IPS-NIHi7 (cell line): ENCODE measurements around the gene TMPRSS2.

Experiments
- DNase-seq: peaks from one replicate; pipeline ENCODE4 v3.0.0; 2012; ENCODE audit warnings: mixed read lengths; ENCODE audit errors: extremely low spot score

The TMPRSS2 gene

GRCh38 chr21:41509733-41510132 is 1.8 kb upstream of the TMPRSS2 start:
- no peak for DNase-seq

- no peak for DNase-seq
Measured at GRCh38 chr21:41509145-41509496, 1.2 kb upstream of the TMPRSS2 start.

- DNase-seq: peak; percentile 40
Measured at GRCh38 chr21:41508415-41509144, 622 bp upstream of the TMPRSS2 start.

GRCh38 chr21:41506611-41507520 is 1.1 kb downstream of the TMPRSS2 start:
- DNase-seq: peak; percentile 40

- DNase-seq: no peak
Measured at GRCh38 chr21:41506005-41506594, 1.9 kb downstream of the TMPRSS2 start.

GRCh38 chr21:41504030-41504429 is 3.9 kb downstream of the TMPRSS2 start:
- no peak for DNase-seq

GRCh38 chr21:41503331-41503730 is 4.6 kb downstream of the TMPRSS2 start:
- DNase-seq: no peak

- no peak for DNase-seq
Measured at GRCh38 chr21:41501919-41502318, 6.0 kb downstream of the TMPRSS2 start.

- no peak for DNase-seq
Measured at GRCh38 chr21:41500931-41501381, 7.0 kb downstream of the TMPRSS2 start.

GRCh38 chr21:41500363-41500762 is 7.6 kb downstream of the TMPRSS2 start:
- DNase-seq: no peak

- DNase-seq: no peak
Measured at GRCh38 chr21:41499920-41500319, 8.0 kb downstream of the TMPRSS2 start.

GRCh38 chr21:41497788-41498187 is 10.2 kb downstream of the TMPRSS2 start:
- no peak for DNase-seq

GRCh38 chr21:41497008-41497407 is 10.9 kb downstream of the TMPRSS2 start:
- DNase-seq: no peak

- DNase-seq: no peak
Measured at GRCh38 chr21:41494242-41494641, 13.7 kb downstream of the TMPRSS2 start.

GRCh38 chr21:41491412-41491811 is 16.5 kb downstream of the TMPRSS2 start:
- no peak for DNase-seq

- no peak for DNase-seq
Measured at GRCh38 chr21:41490330-41490729, 17.6 kb downstream of the TMPRSS2 start.

GRCh38 chr21:41489329-41489728 is 18.6 kb downstream of the TMPRSS2 start:
- no peak for DNase-seq

- no peak for DNase-seq
Measured at GRCh38 chr21:41488080-41488479, 19.9 kb downstream of the TMPRSS2 start.

- DNase-seq: no peak
Measured at GRCh38 chr21:41487082-41487481, 20.9 kb downstream of the TMPRSS2 start.

GRCh38 chr21:41483973-41484372 is 24.0 kb downstream of the TMPRSS2 start:
- DNase-seq: no peak

- DNase-seq: no peak
Measured at GRCh38 chr21:41483415-41483814, 24.5 kb downstream of the TMPRSS2 start.

GRCh38 chr21:41482980-41483379 is 25.0 kb downstream of the TMPRSS2 start:
- DNase-seq: no peak

- DNase-seq: no peak
Measured at GRCh38 chr21:41482301-41482700, 25.7 kb downstream of the TMPRSS2 start.
